ENCODE data around the gene LAMTOR2.

The LAMTOR2 gene

GRCh38 chr1:156019946-156020292 lies 34.7 kb upstream of the LAMTOR2 start:
- no peak for DNase-seq (ENCODE audit: insufficient read length, low spot score)
- no peak for TF ChIP-seq CTCF (IDR thresholded peaks at IDR 0.05; ENCODE audit: insufficient read depth, missing control alignments)
- FAIRE-seq = peak; percentile 41

GRCh38 chr1:156020293-156021092 lies 34.1 kb upstream of the LAMTOR2 start, which contains the start of gene SSR2:
Gene SSR2, minus strand, starts transcription at chr1:156020951. Its CDS starts 784 bp downstream, at chr1:156020167.
- FAIRE-seq = peak; percentile 97
- DNase-seq (ENCODE audit: insufficient read length, low spot score) = peak; percentile 98
- no peak for TF ChIP-seq CTCF (IDR thresholded peaks at IDR 0.05; ENCODE audit: insufficient read depth, missing control alignments)

- FAIRE-seq = no peak
- no peak for TF ChIP-seq CTCF (IDR thresholded peaks at IDR 0.05; ENCODE audit: insufficient read depth, missing control alignments)
- no peak for DNase-seq (ENCODE audit: insufficient read length, low spot score)
Observed at GRCh38 chr1:156021093-156021428, 33.5 kb upstream of the LAMTOR2 start.

- DNase-seq (ENCODE audit: insufficient read length, low spot score) = no peak
- no peak for TF ChIP-seq CTCF (IDR thresholded peaks at IDR 0.05; ENCODE audit: insufficient read depth, missing control alignments)
- no peak for FAIRE-seq
Observed at GRCh38 chr1:156021954-156022353, 32.6 kb upstream of the LAMTOR2 start.

GRCh38 chr1:156024801-156025200 lies 29.8 kb upstream of the LAMTOR2 start:
- TF ChIP-seq CTCF (IDR thresholded peaks at IDR 0.05; ENCODE audit: insufficient read depth, missing control alignments) = no peak

GRCh38 chr1:156025876-156026275 lies 28.7 kb upstream of the LAMTOR2 start:
- peak; percentile 82 for TF ChIP-seq CTCF (IDR thresholded peaks at IDR 0.05; ENCODE audit: insufficient read depth, missing control alignments)
- DNase-seq (ENCODE audit: insufficient read length, low spot score) = peak; percentile 80
- no peak for FAIRE-seq

More at GRCh38 chr1:156024801-156025200, 29.8 kb upstream of the LAMTOR2 start:
- DNase-seq (ENCODE audit: insufficient read length, low spot score) (no peak), FAIRE-seq (no peak)

- DNase-seq (ENCODE audit: insufficient read length, low spot score) (no peak), FAIRE-seq (no peak)
- no peak for TF ChIP-seq CTCF (IDR thresholded peaks at IDR 0.05; ENCODE audit: insufficient read depth, missing control alignments)
Observed at GRCh38 chr1:156026588-156026987, 28.0 kb upstream of the LAMTOR2 start.

All from D721Med (cell line).